RWPE1 (cell line): ENCODE results near the gene SHISA7.
A peak's percentile ranks its signal among the peaks of the same experiment; 100 is the strongest.

Experiments used
- CTCF ChIA-PET: fragments of 350-600 bp; sonication (Branson Sonifier 250); formaldehyde crosslinking; extraction: SDS; loops from one replicate; lab custom pipeline; 2021; lab: Yijun Ruan, JAX
- POLR2A ChIA-PET: fragments of 400-600 bp; formaldehyde crosslinking; extraction: SDS; loops from one replicate; lab custom pipeline; 2020; ENCODE audit warnings: antibody characterized with exemption; ENCODE audit not compliant: low non-redundant PET; lab: Yijun Ruan, JAX
- DNase-seq: peaks from one replicate; pipeline ENCODE4 v3.0.0; 2012; ENCODE audit warnings: low spot score
- H3K27ac ChIP-seq: fragments of 450-650 bp; 2 replicates; pipeline ENCODE4 v1.5.1; 2017
- CTCF ChIP-seq: fragments of 450-650 bp; conservative IDR thresholded peaks from 2 replicates; pipeline ENCODE4 v1.5.1; 2017; ENCODE audit warnings: low read depth, mild to moderate bottlenecking

SHISA7 gene

DNA sequence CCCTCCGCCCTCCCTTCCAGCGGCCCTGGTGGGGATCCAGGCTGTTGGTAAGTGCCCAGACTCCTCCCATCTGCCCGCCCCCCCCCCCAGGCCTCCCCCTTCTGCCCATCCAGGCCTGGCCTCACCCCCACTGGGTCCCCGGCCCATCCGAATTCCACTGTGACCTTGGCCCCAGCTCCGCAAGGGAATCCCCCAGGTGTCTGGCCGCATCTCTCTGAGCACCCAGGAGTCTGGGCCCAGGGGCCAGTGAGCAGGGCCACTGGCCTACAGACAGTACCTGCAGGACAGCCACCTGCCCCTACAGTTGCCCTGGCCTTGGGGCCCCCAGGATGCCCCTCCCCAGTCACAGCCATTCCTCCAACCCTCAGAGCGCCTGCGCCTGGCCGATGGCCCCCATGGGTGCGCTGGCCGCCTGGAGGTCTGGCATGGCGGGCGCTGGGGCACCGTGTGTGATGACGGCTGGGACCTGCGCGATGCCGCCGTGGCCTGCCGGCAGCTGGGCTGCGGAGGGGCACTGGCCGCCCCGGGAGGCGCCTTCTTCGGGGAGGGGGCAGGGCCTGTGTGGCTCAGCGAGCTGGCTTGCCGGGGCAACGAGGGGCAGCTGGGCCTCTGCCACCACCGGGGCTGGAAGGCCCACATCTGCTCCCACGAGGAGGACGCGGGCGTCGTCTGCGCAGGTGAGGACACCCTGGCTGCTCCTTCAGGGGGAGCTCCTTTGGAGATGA lies 46.0 kb upstream of the SHISA7 start:
- CTCF ChIA-PET = interaction anchor here (0.6 to 1.0 kb wide), 2 partner anchors 21 to 332 kb away, joined by 3 read pairs; partner anchors contain the start of gene TNNI3
- POLR2A ChIA-PET = no interaction called here

DNA sequence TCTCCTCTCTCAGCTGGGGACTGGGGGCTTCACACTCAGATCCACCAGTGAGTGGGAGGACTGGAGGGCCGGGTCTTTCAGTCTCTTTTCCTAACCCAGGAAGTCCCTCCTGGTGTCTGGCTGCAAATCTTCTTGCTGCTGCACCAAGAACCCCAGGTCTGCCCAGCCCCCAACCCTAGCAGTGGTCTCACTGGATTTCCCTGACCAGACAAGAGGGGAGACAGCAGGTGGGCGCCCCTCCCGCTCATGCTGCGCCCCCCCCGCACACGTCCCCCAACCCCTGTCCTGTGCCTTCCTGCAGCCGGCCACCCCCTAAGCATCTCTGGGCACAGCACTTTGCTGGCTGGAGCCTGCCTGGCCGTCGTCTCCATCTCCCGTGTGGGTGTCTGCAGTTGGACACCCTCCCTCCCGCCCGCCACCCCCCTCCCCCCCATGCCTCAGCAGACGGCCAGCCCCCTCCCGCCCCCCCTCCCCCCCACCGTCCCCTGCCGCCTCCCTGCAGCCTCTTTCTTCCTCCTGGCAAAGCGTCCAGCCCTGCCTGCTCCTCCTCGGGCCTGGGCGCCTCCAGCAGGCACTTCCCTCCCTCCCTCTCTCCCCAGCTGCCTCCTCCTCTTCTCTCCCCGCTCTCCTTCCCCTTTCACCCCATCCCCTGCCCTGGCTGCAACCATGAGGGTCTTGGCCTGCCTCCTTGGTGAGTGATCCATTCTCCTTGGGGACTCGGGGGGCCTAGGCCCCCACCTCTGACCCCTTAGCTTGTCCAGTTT lies 45.0 kb upstream of the SHISA7 start, which contains the start of gene SSC5D:
Gene SSC5D, plus strand, starts transcription at position 513 of the 764 bp plus-strand sequence. Its CDS starts 154 bp downstream, at position 667.
- H3K27ac ChIP-seq = peak within 1 kb of the TSS; percentile 99
- no peak for DNase-seq
- TF ChIP-seq CTCF = no peak
- POLR2A ChIA-PET = no interaction called here
- CTCF ChIA-PET = interaction anchor here (0.7 to 1.3 kb wide), 5 partner anchors 16 to 369 kb away, joined by 3 to 7 read pairs (median 3); no protein-coding TSS in a partner anchor

More for the DNA sequence above, 46.0 kb upstream of the SHISA7 start:
- H3K27ac ChIP-seq = peak overlapping the region; percentile 99
- no peak for TF ChIP-seq CTCF
- no peak for DNase-seq

GRCh38 chr19:55486971-55487923 lies 44.1 kb upstream of the SHISA7 start:
- POLR2A ChIA-PET = interaction anchor here (1.3 kb wide), 1 partner anchor 10 kb away, joined by 4 read pairs; no protein-coding TSS in a partner anchor
- no peak for TF ChIP-seq CTCF
- peak overlapping the region; percentile 99 for H3K27ac ChIP-seq
- peak; percentile 89 for DNase-seq
- CTCF ChIA-PET = interaction anchor here (0.6 to 1.3 kb wide), 5 partner anchors 17 to 368 kb away, joined by 3 to 7 read pairs (median 4); no protein-coding TSS in a partner anchor

GRCh38 chr19:55486043-55486970 lies 43.2 kb upstream of the SHISA7 start:
- H3K27ac ChIP-seq = peak overlapping the region; percentile 99
- POLR2A ChIA-PET = interaction anchor here (1.3 kb wide), 1 partner anchor 9 kb away, joined by 4 read pairs; no protein-coding TSS in a partner anchor
- DNase-seq = no peak
- no peak for TF ChIP-seq CTCF
- CTCF ChIA-PET = interaction anchor here (0.7 to 2.7 kb wide), 3 partner anchors 18 to 147 kb away, joined by 3 to 10 read pairs (median 4); no protein-coding TSS in a partner anchor

GRCh38 chr19:55485439-55486011 lies 42.4 kb upstream of the SHISA7 start:
- ChIA-PET CTCF (interaction anchor here (2.7 kb wide), 1 partner anchor 18 kb away, joined by 10 read pairs; no protein-coding TSS in a partner anchor), POLR2A (interaction anchor here (0.5 to 1.2 kb wide), 2 partner anchors 9 to 141 kb away, joined by 3 to 7 read pairs; partner anchors contain the start of gene ZNF628)
- no peak for TF ChIP-seq CTCF
- peak overlapping the region; percentile 99 for H3K27ac ChIP-seq
- no peak for DNase-seq
